ENCODE data around the gene CAMK2A. TPM values are rescaled to one million over a fixed set of nuclear protein-coding genes. Genes with fewer than 3 reads are reported as not detected.

The CAMK2A gene
- total RNA-seq, 4 donors from 2014 or later = not detected

DNA sequence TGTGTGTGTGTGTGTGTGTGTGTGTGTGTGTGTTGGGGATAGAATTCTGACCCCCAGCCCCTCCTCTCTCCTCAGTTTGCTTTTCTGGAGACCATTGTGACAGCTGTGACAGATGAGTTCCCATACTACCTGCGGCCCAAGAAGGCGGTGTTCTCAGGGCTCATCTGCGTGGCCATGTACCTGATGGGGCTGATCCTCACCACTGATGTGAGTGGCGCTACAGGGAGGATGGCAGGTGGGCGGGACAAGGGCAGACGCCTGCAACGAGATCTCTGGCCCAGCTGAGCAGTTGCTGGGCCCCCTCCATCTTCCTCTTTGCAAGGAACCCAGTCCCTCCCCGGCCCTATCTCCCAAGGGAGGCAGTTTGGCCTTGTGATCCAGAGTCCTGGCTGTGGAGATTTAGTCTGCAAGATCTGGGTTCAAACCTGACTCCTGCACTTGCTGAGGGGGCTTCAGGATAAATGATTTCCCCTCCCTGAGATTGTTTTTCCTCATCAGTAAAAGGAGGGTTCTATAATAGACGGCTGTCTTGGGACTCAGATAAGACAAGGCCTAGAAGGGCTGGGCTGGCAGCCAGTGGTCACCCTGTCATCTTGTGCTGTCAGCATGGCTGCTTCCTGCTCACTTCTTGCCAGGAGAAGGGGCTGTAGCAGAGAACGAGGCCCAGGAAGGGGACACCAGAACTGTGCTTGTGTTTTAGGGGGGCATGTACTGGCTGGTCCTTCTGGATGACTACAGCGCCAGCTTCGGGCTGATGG, 85.6 kb downstream of the CAMK2A start:
- Histone ChIP-seq H3K4me3 (replicated peaks in 1 of 3) (no peak overlapping the region), H3K27me3 (no peaks in the 10 kb centered on the region), H3K9me3 (no peaks in the 10 kb centered on the region), H3K36me3 (no peaks in the 10 kb centered on the region), H3K4me1 (peaks cover 0 to 3% of the 10 kb centered on the region in 2 donors), H3K27ac (no peak overlapping the region)
- intact Hi-C loops (cut with DNase I) = no loop called here
- TF ChIP-seq POLR2A (IDR thresholded peaks at IDR 0.05) = no peak
- no peak for TF ChIP-seq CTCF (IDR thresholded peaks at IDR 0.05)
- 88 to 93% methylated on average over 11 of the region's 12 CpGs for WGBS, 2 donors
- DNase-seq = no peak

GRCh38 chr5:150202501-150202900, 87.1 kb downstream of the CAMK2A start:
- WGBS, 2 donors = 96% methylated on average over 10 of the region's 10 CpGs
- peak in 1 of 2 donors; percentile 5 for DNase-seq
- Histone ChIP-seq H3K9me3 (no peaks in the 10 kb centered on the region), H3K36me3 (no peaks in the 10 kb centered on the region), H3K27ac (no peak overlapping the region), H3K27me3 (no peaks in the 10 kb centered on the region), H3K4me1 (no peaks in the 10 kb centered on the region), H3K4me3 (replicated peaks in 1 of 3) (no peak overlapping the region)
- TF ChIP-seq CTCF (IDR thresholded peaks at IDR 0.05) (no peak), POLR2A (IDR thresholded peaks at IDR 0.05) (no peak)
- intact Hi-C loops (cut with DNase I) = no loop called here

- no peaks in the 10 kb centered on the region for H3K4me1 ChIP-seq
- intact Hi-C loops (cut with DNase I) = no loop called here
- H3K27ac ChIP-seq = no peak overlapping the region
- 93 to 100% methylated on average over 1 of the region's 1 CpG for WGBS, 2 donors
- no peaks in the 10 kb centered on the region for H3K9me3 ChIP-seq
- TF ChIP-seq POLR2A (IDR thresholded peaks at IDR 0.05) = no peak
- no peak for TF ChIP-seq CTCF (IDR thresholded peaks at IDR 0.05)
- no peak overlapping the region for H3K4me3 ChIP-seq (replicated peaks in 1 of 3)
- H3K36me3 ChIP-seq = no peaks in the 10 kb centered on the region
- DNase-seq = no peak
- no peaks in the 10 kb centered on the region for H3K27me3 ChIP-seq
Observed at GRCh38 chr5:150197476-150197875, 92.1 kb downstream of the CAMK2A start.

GRCh38 chr5:150196986-150197385, 92.6 kb downstream of the CAMK2A start:
- Histone ChIP-seq H3K36me3 (no peaks in the 10 kb centered on the region), H3K4me1 (no peaks in the 10 kb centered on the region), H3K9me3 (no peaks in the 10 kb centered on the region), H3K4me3 (replicated peaks in 1 of 3) (no peak overlapping the region), H3K27ac (no peak overlapping the region), H3K27me3 (no peaks in the 10 kb centered on the region)
- intact Hi-C loops (cut with DNase I) = no loop called here
- 80 to 87% methylated on average over 7 to 15 of the region's 16 CpGs for WGBS, 2 donors
- no peak for TF ChIP-seq CTCF (IDR thresholded peaks at IDR 0.05)
- no peak for TF ChIP-seq POLR2A (IDR thresholded peaks at IDR 0.05)
- DNase-seq = no peak

DNA sequence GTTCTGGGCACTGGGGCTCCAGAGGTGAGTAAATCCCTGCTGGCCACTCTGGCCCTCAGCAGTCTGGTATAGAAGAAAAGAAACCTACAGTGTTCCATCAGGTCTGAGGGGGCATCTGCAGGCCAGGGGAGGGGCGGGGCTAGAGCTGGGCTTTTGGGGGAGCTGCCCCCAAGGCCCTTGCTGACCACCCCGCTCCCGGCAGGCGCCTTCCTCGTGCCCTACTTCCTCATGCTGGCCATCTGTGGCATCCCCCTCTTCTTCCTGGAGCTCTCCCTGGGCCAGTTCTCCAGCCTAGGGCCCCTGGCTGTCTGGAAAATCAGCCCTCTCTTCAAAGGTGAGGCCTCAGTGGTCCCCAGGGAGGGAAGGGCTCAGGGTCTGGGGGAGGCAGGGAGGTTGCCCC, 93.1 kb downstream of the CAMK2A start:
- H3K27me3 ChIP-seq = no peaks in the 10 kb centered on the region
- no peaks in the 10 kb centered on the region for H3K36me3 ChIP-seq
- no peak overlapping the region for H3K27ac ChIP-seq
- DNase-seq = no peak
- H3K4me1 ChIP-seq = no peaks in the 10 kb centered on the region
- no peak overlapping the region for H3K4me3 ChIP-seq (replicated peaks in 1 of 3)
- TF ChIP-seq POLR2A (IDR thresholded peaks at IDR 0.05) (no peak), CTCF (IDR thresholded peaks at IDR 0.05) (no peak)
- no peaks in the 10 kb centered on the region for H3K9me3 ChIP-seq
- WGBS, 2 donors = 80 to 91% methylated on average over 4 to 5 of the region's 5 CpGs
- intact Hi-C loops (cut with DNase I) = no loop called here
